Psoas muscle (tissue), 8 donors: Measurements from ENCODE around the gene IGSF8. TPM values are rescaled to one million over a fixed set of nuclear protein-coding genes. Genes with fewer than 3 reads are reported as not detected.

Experiments
- ATAC-seq, 4 donors: fragments of 200-7000 bp; cut with Tn5 transposase; one replicate each; pipeline ENCODE4 v1.9.1; 2020; ENCODE audit warnings: moderate library complexity in 3 of 4, mild to moderate bottlenecking in 2 of 4
- DNase-seq, 2 donors: peaks; one replicate each; pipeline ENCODE4 v3.0.0-alpha.2; 2020
- H3K27ac ChIP-seq: fragments of 200-600 bp; one replicate; pipeline ENCODE4 v1.8.0; 2022
- H3K27me3 ChIP-seq, 3 donors: fragments of 200-600 bp in 1 of 3; one replicate each; pipeline versions ENCODE4 v1.6.1 to v1.8.0; 2013 to 2022; ENCODE audit warnings: low read length in 2 of 3, mild to moderate bottlenecking in 2 of 3, moderate library complexity in 1 of 3; ENCODE audit not compliant: insufficient read depth in 3 of 3
- H3K36me3 ChIP-seq, 2 donors: fragments of 200-600 bp in 1 of 2; one replicate each; pipeline versions ENCODE4 v1.6.1 to v1.8.0; 2013 to 2022; ENCODE audit warnings: low read depth in 1 of 2, mild to moderate bottlenecking in 1 of 2, moderate library complexity in 1 of 2; ENCODE audit not compliant: insufficient read depth in 1 of 2
- H3K4me1 ChIP-seq: fragments of 200-600 bp; one replicate; pipeline ENCODE4 v1.8.0; 2022
- H3K4me3 ChIP-seq: fragments of 200-600 bp; one replicate; pipeline ENCODE4 v1.8.0; 2022; ENCODE audit warnings: mild to moderate bottlenecking
- H3K9me3 ChIP-seq: fragments of 200-600 bp; one replicate; pipeline ENCODE4 v1.8.0; 2022
- WGBS, 3 donors: extraction: QIAGEN DNeasy Blood & Tissue Kit; methylation state at CpG; one replicate each; pipeline versions ENCODE4 v1.1.6 to v1.1.7; 2013; 5-methylcytosine and 5-hydroxymethylcytosine counted together
- intact Hi-C, 2 donors: fragments of 100-400 bp; cut with DNase I; formaldehyde crosslinking; loops; one replicate each; pipeline versions ENCODE4 v1.11.0 to v1.14.2; 2022
- polyA plus RNA-seq, 3 donors: library from polyadenylated mRNA; stranded (reverse); fragments of 200-250 nt; gene quantifications; one replicate each; pipeline ENCODE4 v1.2.3, GENCODE V29; 2013
- total RNA-seq, 4 donors: library from RNA; stranded (reverse); fragmentation: NEBNext Ultra II Directional in 2 of 4; extraction: Animal tissue kit (Norgen Biotek cat#: 25700) in 2 of 4; gene quantifications; one replicate each; pipeline versions ENCODE4 v1.2.1 to v1.2.4, GENCODE V29; 2021 to 2023
- TF ChIP-seq, protein P1 (sequence below): fragments of 200-600 bp; IDR thresholded peaks from one replicate; pipeline ENCODE4 v1.8.0; 2022; ENCODE audit warnings: antibody characterized with exemption
- donor health status: healthy with polysubstance abuse.
- donor health status: DM: no; HTN: no; CAD: no; lungs with moderate emphysema.
- donor health status: Bipolar disorder and iron deficiency.
- donor health status: healthy.
- donor health status: DM: yes; HTN: yes; CAD: no.
- donor health status: DM: no; HTN: no; CAD: no.
- donor health status: DM: no; HTN: no; CAD: no.
- donor health status: DM: yes; HTN: yes; CAD: no.

The IGSF8 gene
- total and polyA plus RNA-seq, 7 donors: 4.3 to 8.6 (median 6.4) TPM

- Histone ChIP-seq H3K4me1 (peaks cover 93% of the 10 kb centered on the region), H3K27me3 (no peaks in the 10 kb centered on the region), H3K4me3 (peak overlapping the region; percentile 52), H3K9me3 (no peaks in the 10 kb centered on the region), H3K36me3 (peaks cover 0 to 85% of the 10 kb centered on the region in 2 donors), H3K27ac (peak overlapping the region; percentile 98)
- ATAC-seq (no peak), DNase-seq (no peak)
- intact Hi-C loops: no loop called here
- WGBS, 3 donors: 35 to 52% (median 37%) methylated on average over 3 of the region's 3 CpGs
- TF ChIP-seq, protein P1, sequence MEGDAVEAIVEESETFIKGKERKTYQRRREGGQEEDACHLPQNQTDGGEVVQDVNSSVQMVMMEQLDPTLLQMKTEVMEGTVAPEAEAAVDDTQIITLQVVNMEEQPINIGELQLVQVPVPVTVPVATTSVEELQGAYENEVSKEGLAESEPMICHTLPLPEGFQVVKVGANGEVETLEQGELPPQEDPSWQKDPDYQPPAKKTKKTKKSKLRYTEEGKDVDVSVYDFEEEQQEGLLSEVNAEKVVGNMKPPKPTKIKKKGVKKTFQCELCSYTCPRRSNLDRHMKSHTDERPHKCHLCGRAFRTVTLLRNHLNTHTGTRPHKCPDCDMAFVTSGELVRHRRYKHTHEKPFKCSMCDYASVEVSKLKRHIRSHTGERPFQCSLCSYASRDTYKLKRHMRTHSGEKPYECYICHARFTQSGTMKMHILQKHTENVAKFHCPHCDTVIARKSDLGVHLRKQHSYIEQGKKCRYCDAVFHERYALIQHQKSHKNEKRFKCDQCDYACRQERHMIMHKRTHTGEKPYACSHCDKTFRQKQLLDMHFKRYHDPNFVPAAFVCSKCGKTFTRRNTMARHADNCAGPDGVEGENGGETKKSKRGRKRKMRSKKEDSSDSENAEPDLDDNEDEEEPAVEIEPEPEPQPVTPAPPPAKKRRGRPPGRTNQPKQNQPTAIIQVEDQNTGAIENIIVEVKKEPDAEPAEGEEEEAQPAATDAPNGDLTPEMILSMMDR: no peak
These were observed 31.1 kb upstream of the IGSF8 start for GRCh38 chr1:160129558-160129957.

GRCh38 chr1:160129046-160129445, 30.6 kb upstream of the IGSF8 start:
- Histone ChIP-seq H3K9me3 (no peaks in the 10 kb centered on the region), H3K4me1 (peaks cover 94% of the 10 kb centered on the region), H3K27ac (peak overlapping the region; percentile 98), H3K4me3 (peak overlapping the region; percentile 52), H3K36me3 (peaks cover 0 to 86% of the 10 kb centered on the region in 2 donors), H3K27me3 (no peaks in the 10 kb centered on the region)
- ATAC-seq (peak; percentile 49 to 60 (median 52)), DNase-seq (peak; percentile 44 to 81)
- intact Hi-C loops: no loop called here
- TF ChIP-seq, protein P1: no peak
- WGBS, 3 donors: 41 to 62% (median 46%) methylated on average over 5 of the region's 5 CpGs

GRCh38 chr1:160128636-160129035, 30.2 kb upstream of the IGSF8 start:
- Histone ChIP-seq H3K4me1 (peaks cover 95% of the 10 kb centered on the region), H3K27ac (peak overlapping the region; percentile 98), H3K9me3 (no peaks in the 10 kb centered on the region), H3K36me3 (peaks cover 0 to 88% of the 10 kb centered on the region in 2 donors), H3K27me3 (no peaks in the 10 kb centered on the region), H3K4me3 (peak overlapping the region; percentile 52)
- DNase-seq: peak in 1 of 2 donors; percentile 57
- no peak for ATAC-seq
- TF ChIP-seq, protein P1: no peak
- 52 to 86% (median 65%) methylated on average over 18 of the region's 18 CpGs for WGBS, 3 donors
- intact Hi-C loops: no loop called here

GRCh38 chr1:160127865-160128523, 29.6 kb upstream of the IGSF8 start:
- peak; percentile 63 to 71 (median 68) for ATAC-seq
- no peaks in the 10 kb centered on the region for H3K27me3 ChIP-seq
- peak overlapping the region; percentile 98 for H3K27ac ChIP-seq
- TF ChIP-seq, protein P1: no peak
- peak; percentile 41 to 72 for DNase-seq
- H3K4me3 ChIP-seq: peak overlapping the region; percentile 52
- H3K4me1 ChIP-seq: peaks cover 93% of the 10 kb centered on the region
- WGBS, 3 donors: 16 to 25% (median 19%) methylated on average over 7 of the region's 7 CpGs
- H3K36me3 ChIP-seq: peaks cover 0 to 88% of the 10 kb centered on the region in 2 donors
- intact Hi-C loops: no loop called here
- H3K9me3 ChIP-seq: no peaks in the 10 kb centered on the region
